ENCODE results near the gene NACC1.
"Not testable (repeated sequence)": the region's sequence is repeated elsewhere in the genome, so short reads cannot be mapped to it uniquely, and the experiment has no call there.

The NACC1 gene

DNA sequence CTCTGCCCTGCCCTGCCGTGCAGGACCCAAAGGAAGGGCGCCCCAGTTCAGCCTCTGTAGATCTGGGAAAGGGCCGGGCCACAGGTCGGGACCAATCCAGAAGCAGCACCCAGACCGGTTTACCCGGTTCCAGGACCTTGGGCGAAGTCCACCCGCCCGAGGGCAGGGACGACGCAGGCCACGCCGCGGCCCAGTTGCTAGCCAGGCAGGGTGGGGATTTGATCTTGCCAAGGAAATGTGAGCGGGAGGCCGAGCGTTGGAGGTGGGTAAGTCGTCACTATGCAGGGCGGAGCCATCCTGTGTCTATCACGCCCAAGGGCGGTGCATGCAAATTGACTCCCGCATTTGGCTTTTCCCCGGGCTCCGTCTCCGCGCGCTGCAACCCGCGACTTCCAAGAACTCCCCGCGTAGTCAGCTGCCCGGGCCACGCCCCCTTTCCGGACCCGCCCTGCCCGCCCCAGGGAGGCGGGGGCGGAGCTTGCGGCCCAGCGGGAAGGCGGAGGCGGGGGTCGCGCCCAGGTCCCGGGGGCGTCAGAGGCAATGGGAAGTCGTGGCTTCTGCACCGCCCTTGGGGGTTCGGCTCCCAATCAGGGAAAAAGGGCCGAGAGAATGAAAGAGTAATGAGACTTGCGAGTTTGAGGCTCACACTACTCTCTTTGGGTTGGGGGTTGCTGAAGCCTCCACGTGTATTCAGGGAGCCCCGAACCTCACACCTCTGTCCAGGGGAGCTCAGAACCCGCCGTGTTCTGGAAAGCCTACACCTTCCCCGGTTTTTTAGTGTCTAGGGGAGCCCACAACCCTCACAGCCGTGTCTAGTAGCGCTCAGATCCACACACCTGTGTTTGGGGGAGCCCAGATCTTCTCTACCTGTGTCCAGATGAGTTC is 44.9 kb downstream of the NACC1 start:
- TF ChIP-seq JUND (IDR thresholded peaks at IDR 0.05; ENCODE audit: low read depth) = peak; percentile 49; the same call in 1 of the 2 replicates
- in situ Hi-C loops (cut with HindIII; ENCODE audit: low pct_unique_long_range_greater_than_20kb, low sequenced_read_pairs) = no loop called here
- DNase-seq (ENCODE audit: low read depth in 1 of 2, low spot score in 1 of 2) = peak; percentile 66 to 99

DNA sequence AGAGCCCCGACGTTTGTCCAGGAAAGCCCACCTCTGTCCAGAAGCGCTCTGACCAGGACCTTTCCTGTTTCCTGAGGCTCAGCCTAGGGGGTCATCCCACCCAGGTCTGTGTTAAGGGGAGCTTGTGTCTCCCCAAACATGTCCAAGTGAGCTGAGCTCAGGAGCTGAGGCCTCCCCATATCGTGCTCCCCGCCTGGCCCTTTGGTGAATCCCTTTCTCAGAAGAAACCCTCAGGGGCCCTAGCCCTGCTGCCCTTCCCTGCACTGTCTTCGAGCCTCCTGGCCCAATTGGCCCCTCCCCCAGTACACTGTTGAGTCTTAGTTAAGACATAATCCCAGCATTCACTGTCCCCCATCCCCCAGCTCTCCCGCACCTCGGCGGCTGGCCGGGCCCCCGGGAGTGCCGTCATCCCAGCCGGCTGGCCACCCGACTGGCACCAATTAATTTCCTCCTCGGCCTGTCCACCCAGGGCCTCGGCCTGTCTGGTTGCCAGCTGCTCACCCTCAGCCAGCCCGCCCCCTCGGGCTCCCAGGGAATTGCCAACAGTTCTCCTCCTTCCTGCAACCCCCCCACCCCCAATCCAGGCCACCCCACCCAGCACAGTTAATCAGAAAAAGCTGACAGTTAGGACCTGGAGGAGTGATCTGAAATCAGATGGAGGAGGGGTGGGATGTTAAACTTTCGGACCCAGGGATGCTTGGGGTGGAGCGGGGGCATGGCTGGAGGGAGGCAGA is 45.7 kb downstream of the NACC1 start:
- in situ Hi-C loops (cut with HindIII; ENCODE audit: low pct_unique_long_range_greater_than_20kb, low sequenced_read_pairs) = no loop called here
- TF ChIP-seq JUND (IDR thresholded peaks at IDR 0.05; ENCODE audit: low read depth) = no peak
- DNase-seq (ENCODE audit: low read depth in 1 of 2, low spot score in 1 of 2) = peak in 1 of 2 experiments; percentile 65

DNA sequence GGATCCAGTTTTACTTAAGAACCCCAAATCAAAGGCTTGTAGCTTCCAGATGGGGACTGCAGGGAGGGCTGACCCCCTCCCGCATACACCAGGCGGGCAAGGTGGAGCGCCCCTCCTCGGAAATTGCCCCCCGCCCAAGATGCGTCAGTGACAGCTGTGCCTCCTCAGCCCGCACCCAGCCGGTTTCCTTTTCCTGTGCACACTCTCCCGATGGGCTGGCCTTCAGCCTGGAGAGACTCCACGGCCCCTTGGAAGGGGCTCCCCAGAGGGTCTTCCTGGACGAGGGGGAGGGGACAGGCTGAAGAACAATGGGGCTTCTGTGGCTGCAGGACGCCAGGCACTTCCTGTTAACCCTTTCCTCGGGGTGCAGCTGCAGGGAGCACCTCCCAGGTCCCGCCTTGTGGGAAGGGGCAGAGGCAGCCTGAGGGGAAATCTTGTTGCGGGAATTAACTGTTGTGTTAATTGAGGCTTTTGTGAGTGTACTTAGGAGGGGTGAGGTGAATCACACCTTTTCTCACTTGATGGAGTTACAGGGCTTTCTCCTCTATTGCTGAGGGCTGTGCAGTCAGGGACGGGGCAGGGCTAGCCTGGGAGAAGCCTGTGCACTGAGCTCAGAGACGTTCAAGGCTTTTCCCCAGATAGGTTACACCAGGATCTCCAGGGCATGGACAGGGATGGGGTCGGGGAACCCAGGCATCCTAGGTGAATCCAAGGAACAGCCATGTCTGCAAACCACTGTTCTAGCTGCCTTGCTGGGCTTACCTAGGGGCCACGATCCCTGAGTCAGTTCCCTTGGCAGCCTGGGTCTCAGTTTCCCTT is 46.5 kb downstream of the NACC1 start:
- no peak for TF ChIP-seq JUND (IDR thresholded peaks at IDR 0.05; ENCODE audit: low read depth)
- in situ Hi-C loops (cut with HindIII; ENCODE audit: low pct_unique_long_range_greater_than_20kb, low sequenced_read_pairs) = no loop called here
- DNase-seq (ENCODE audit: low read depth in 1 of 2, low spot score in 1 of 2) = peak in 1 of 2 experiments; percentile 45

DNA sequence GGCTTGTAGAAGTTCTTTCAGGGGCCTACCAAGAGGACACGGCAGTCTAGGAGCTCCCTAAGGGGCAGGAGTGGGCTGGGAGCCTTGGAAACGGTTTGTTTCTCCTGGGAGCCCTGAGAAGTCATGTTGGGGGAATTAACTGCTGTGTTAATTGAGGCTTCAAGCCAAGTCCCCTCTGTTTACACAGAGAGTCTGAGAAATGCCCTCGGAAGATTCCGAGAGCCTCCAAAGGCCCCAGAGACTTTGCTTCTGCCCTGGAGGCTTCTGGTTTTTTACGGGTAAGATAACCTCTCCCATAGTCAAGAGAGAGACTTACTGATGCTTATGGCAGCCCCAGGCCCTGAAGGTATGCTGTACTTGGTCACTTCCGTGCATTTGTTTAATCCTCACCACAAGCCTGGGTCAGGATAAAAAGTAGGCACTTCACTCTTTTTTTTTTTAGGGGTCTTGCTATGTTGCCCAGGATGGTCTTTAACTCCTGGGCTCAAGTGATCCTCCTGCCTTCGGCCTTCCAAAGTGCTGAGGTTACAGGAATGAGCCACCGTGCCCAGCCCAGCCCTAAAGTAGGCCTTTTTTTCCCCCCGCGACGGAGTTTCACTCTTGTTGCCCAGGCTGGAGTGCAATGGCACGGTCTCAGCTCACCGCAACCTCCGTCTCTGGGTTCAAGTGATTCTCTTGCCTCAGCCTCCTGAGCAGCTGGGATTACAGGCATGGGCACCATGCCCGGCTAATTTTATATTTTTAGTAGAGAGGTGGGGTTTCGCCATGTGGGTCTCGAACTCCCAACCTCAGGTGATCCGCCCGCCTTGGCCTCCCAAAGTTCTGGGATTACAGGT is 47.3 kb downstream of the NACC1 start:
- no peak for DNase-seq (ENCODE audit: low read depth in 1 of 2, low spot score in 1 of 2)
- in situ Hi-C loops (cut with HindIII; ENCODE audit: low pct_unique_long_range_greater_than_20kb, low sequenced_read_pairs) = no loop called here
- no peak for TF ChIP-seq JUND (IDR thresholded peaks at IDR 0.05; ENCODE audit: low read depth)

DNA sequence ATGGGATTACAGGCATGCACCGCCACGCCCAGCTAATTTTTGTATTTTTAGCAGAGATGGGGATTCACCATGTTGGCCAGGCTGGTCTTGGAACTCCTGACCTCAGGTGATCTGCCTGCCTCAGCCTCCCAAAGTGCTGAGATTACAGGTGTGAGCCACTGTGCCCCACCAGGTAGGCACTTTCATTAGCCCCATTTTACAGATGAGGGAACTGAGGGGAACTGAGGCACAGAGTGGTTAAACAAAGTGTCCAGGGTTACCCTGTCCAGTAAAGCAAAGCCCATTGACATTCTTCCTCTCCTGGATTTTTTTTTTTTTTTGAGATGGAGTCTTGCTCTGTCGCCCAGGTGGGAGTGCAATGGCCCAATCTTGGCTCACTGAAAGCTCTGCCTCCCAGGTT is 48.1 kb downstream of the NACC1 start:
- in situ Hi-C loops (cut with HindIII; ENCODE audit: low pct_unique_long_range_greater_than_20kb, low sequenced_read_pairs); DNase-seq (ENCODE audit: low read depth in 1 of 2, low spot score in 1 of 2): not testable (repeated sequence)

DNA sequence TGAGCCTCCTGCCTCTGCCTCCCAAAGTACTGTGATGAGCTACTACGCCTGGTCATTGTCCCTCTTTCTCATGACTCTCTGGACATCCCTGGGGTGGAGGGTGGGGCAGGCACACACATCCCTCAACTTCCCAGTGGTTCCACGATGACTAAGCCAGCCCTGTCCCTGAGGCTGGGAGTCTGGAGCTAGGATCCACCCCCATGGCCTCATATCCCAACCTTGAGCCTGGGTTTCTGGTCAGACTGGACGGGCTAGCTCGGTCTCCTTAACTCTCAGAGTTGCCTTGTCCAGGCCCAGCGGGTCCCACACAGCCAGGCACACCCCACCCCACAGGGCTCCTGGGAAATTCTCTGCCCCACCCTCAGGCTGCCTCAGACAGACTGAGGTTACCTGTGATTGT is 51.7 kb downstream of the NACC1 start:
- DNase-seq (ENCODE audit: low read depth in 1 of 2, low spot score in 1 of 2) = peak; percentile 53 to 90
- TF ChIP-seq JUND (IDR thresholded peaks at IDR 0.05; ENCODE audit: low read depth) = no peak
- in situ Hi-C loops (cut with HindIII; ENCODE audit: low pct_unique_long_range_greater_than_20kb, low sequenced_read_pairs) = no loop called here

DNA sequence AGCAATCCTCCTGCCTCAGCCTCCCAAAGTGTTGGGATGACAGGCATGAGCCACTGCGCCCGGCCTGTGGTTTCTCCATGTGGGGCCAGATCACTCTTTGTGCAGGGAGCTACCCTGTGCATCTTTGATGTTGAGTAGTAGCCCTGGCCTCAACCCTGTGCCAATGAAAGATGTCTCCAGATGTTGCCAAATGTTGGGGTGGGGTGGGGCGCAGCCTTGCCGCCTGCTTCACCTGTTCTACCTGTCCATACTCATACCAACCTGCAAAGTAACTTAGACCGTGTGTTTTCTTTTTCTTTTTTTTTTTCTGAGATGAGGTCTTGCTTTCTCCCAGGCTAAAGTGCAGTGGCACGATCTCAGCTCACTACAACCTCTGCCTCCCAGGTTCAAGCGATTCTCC is 53.1 kb downstream of the NACC1 start:
- DNase-seq (ENCODE audit: low read depth in 1 of 2, low spot score in 1 of 2) = no peak
- in situ Hi-C loops (cut with HindIII; ENCODE audit: low pct_unique_long_range_greater_than_20kb, low sequenced_read_pairs) = no loop called here
- no peak for TF ChIP-seq JUND (IDR thresholded peaks at IDR 0.05; ENCODE audit: low read depth)

DNA sequence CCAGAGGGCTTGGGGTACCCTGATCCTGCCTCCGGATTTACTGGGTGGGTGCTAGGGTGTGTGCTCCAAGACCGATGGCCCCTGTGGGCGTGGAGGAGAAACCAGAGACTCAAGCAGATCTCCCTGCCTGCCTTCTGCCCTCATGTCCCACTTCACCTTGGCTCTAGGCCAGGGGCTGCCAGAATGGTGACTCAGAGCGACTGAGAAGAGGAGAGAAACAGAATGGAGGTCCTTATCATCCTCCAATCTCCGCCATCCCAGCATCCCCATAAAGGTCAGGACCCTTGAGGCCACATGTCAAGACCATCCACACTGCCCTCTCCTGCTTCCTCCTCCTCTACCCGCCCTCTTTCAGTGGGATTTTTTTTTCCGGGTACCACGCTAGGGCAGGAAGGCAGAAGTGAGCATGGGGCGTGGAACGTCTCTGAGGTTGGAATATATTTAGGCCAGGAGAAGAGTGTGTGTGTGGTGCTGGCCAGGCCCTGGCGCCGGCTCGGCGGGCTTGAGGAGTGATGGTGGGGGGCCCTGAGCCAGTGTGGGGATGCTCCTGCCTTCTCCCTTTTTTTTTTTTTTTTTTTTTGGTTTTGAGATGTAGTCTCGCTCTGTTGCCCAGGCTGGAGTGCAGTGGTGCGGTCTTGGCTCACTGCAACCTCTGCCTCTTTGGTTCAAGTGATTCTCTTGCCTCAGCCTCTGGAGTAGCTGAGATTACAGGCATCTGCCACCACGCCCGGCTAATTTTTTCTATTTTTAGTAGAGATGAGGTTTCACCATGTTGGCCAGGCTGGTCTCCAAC is 54.5 kb downstream of the NACC1 start:
- TF ChIP-seq JUND (IDR thresholded peaks at IDR 0.05; ENCODE audit: low read depth) = no peak
- DNase-seq (ENCODE audit: low read depth in 1 of 2, low spot score in 1 of 2) = peak in 1 of 2 experiments; percentile 43
- in situ Hi-C loops (cut with HindIII; ENCODE audit: low pct_unique_long_range_greater_than_20kb, low sequenced_read_pairs) = no loop called here

DNA sequence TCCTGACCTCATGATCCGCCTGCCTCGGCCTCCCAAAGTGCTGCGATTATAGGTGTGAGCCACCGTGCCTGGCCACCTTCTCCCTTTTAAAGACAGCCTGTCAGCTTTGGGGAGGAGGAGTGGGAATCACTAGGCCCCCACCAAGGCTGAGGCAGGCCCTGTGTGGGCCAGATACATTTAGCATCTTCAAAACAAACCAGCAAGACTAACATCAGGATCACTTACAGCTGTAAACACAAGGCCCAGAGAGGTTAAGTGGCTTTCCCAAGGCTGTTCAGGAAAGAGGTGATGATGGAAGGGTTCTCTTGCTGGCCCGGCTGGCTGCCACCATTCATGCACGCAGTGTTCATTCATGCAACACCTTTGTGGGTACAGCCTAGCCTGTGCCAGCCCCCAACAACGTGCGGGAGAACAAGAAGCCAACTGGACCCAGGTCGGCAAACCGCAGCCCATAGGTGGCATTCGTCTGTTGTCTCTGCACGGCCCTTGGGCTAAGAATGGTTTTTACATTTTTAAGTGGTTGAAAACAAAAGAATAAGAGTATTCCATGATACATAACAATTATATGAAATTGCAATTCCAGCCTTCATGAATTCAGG is 55.2 kb downstream of the NACC1 start:
- no peak for DNase-seq (ENCODE audit: low read depth in 1 of 2, low spot score in 1 of 2)
- no peak for TF ChIP-seq JUND (IDR thresholded peaks at IDR 0.05; ENCODE audit: low read depth)
- in situ Hi-C loops (cut with HindIII; ENCODE audit: low pct_unique_long_range_greater_than_20kb, low sequenced_read_pairs) = no loop called here

DNA sequence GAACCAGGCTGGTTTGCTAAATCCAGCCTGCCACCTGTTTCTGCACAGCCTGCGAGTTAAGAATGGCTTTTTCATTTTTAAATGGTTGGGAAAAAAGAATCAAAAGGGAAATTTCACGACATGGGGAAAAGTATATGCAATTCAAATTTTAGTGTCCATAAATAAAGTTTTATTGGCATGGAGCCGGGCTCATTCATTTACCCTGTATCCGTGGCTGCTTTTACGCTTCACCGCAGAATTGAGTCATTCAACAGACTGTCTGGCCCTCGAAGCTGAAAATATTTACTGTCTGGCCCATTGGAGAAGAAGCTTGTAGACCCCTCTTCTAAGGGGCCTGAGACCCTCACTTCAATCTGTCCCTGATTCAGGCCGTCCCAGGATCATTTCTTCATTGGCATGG is 58.3 kb downstream of the NACC1 start:
- in situ Hi-C loops (cut with HindIII; ENCODE audit: low pct_unique_long_range_greater_than_20kb, low sequenced_read_pairs) = no loop called here
- DNase-seq (ENCODE audit: low read depth in 1 of 2, low spot score in 1 of 2) = no peak
- TF ChIP-seq JUND (IDR thresholded peaks at IDR 0.05; ENCODE audit: low read depth) = no peak

DNA sequence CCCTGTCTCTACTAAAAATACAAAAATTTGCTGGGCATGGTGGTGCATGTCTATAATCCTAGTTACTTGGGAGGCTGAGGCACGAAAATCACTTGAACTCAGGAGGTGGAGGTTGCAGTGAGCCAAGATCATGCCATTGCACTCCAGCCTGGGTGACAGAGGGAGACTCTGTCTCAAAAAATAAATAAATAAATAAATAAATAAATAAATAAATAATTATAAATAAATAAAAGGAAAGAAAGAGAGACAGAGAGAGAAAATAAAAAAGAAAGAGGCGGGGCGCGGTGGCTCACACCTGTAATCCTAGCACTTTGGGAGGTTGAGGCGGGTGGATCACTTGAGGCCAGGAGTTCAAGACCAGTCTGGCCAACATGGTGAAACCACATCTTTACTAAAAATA is 59.5 kb downstream of the NACC1 start:
- in situ Hi-C loops (cut with HindIII; ENCODE audit: low pct_unique_long_range_greater_than_20kb, low sequenced_read_pairs); DNase-seq (ENCODE audit: low read depth in 1 of 2, low spot score in 1 of 2): not testable (repeated sequence)

DNA sequence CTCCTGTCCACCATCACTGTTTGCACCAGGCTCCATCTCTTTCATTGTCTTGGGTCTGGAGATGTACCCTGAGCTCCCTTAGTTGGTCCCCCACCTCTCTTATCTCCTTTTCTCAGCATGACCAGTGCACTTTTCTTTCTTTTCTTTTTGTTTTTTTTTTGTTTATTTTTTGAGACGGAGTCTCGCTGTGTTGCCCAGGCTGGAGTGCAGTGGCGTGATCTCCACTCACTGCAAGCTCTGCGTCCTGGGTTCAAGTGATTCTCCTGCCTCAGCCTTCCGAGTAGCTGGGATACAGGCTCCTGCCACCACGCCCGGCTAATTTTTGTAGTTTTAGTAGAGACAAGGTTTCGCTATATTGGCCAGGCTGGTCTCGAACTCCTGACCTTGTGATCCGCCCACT is 60.2 kb downstream of the NACC1 start:
- in situ Hi-C loops (cut with HindIII; ENCODE audit: low pct_unique_long_range_greater_than_20kb, low sequenced_read_pairs); DNase-seq (ENCODE audit: low read depth in 1 of 2, low spot score in 1 of 2): not testable (repeated sequence)
